GM18520 (cell line): ENCODE results near the gene C1orf141.
A peak's percentile ranks its signal among the peaks of the same experiment; 100 is the strongest.
"Not testable (repeated sequence)": the region's sequence is repeated elsewhere in the genome, so short reads cannot be mapped to it uniquely, and the experiment has no call there.

Experiments
- ATAC-seq: cut with Tn5 transposase; IDR thresholded peaks from one replicate; pipeline ENCODE4 v1.9.1; 2021; ENCODE audit not compliant: unreplicated experiment

C1orf141 gene

GRCh38 chr1:67134695-67135094 is at the start of gene C1orf141:
C1orf141 (minus strand) TSS chr1:67134970; CDS start chr1:67127240, 7,730 bp downstream.
- no peak for ATAC-seq

- ATAC-seq = no peak
Measured at GRCh38 chr1:67175530-67176087, 40.8 kb upstream of the C1orf141 start.

GRCh38 chr1:67174716-67175284 is 40.0 kb upstream of the C1orf141 start:
- ATAC-seq = peak; percentile 64

- no peak for ATAC-seq
Measured at GRCh38 chr1:67173988-67174387, 39.2 kb upstream of the C1orf141 start.

- no peak for ATAC-seq
Measured at GRCh38 chr1:67171978-67172377, 37.2 kb upstream of the C1orf141 start.

GRCh38 chr1:67171574-67171955 is 36.8 kb upstream of the C1orf141 start:
- ATAC-seq = no peak

GRCh38 chr1:67170751-67171573 is 36.2 kb upstream of the C1orf141 start:
- no peak for ATAC-seq

- no peak for ATAC-seq
Measured at GRCh38 chr1:67169932-67170331, 35.2 kb upstream of the C1orf141 start.

GRCh38 chr1:67169496-67169895 is 34.7 kb upstream of the C1orf141 start:
- no peak for ATAC-seq

- ATAC-seq = peak; percentile 93
Measured at GRCh38 chr1:67166196-67166595, 31.4 kb upstream of the C1orf141 start, which contains the start of gene IL23R. IL23R (plus strand) TSS chr1:67166454; CDS start chr1:67168121, 1,667 bp downstream.

- ATAC-seq = no peak
Measured at GRCh38 chr1:67165468-67166041, 30.8 kb upstream of the C1orf141 start.

- peak; percentile 29 for ATAC-seq
Measured at GRCh38 chr1:67162954-67163353, 28.2 kb upstream of the C1orf141 start.

GRCh38 chr1:67159233-67159632 is 24.5 kb upstream of the C1orf141 start:
- ATAC-seq = no peak

GRCh38 chr1:67158401-67158800 is 23.6 kb upstream of the C1orf141 start:
- ATAC-seq = no peak

GRCh38 chr1:67150931-67151330 is 16.2 kb upstream of the C1orf141 start:
- ATAC-seq = no peak

GRCh38 chr1:67149179-67149770 is 14.5 kb upstream of the C1orf141 start:
- ATAC-seq = peak; percentile 85

GRCh38 chr1:67148516-67149178 is 13.9 kb upstream of the C1orf141 start:
- no peak for ATAC-seq

- not testable (repeated sequence) for ATAC-seq
Measured at GRCh38 chr1:67147973-67148372, 13.2 kb upstream of the C1orf141 start.

- no peak for ATAC-seq
Measured at GRCh38 chr1:67146539-67146938, 11.8 kb upstream of the C1orf141 start.

GRCh38 chr1:67146101-67146500 is 11.3 kb upstream of the C1orf141 start:
- no peak for ATAC-seq

- no peak for ATAC-seq
Measured at GRCh38 chr1:67144696-67145095, 9.9 kb upstream of the C1orf141 start.
